IPS-15b (cell line): ENCODE measurements around the gene PEPD.
"Not testable (repeated sequence)": the region's sequence is repeated elsewhere in the genome, so short reads cannot be mapped to it uniquely, and the experiment has no call there.

ENCODE experiments used
- H3K27me3 ChIP-seq: one replicate; pipeline ENCODE4 v1.6.1; 2013; ENCODE audit warnings: low read length; ENCODE audit not compliant: control insufficient read depth, insufficient read depth
- H3K36me3 ChIP-seq: one replicate; pipeline ENCODE4 v1.6.1; 2013; ENCODE audit warnings: low read length; ENCODE audit not compliant: control insufficient read depth, insufficient read depth
- H3K4me1 ChIP-seq: one replicate; pipeline ENCODE4 v1.6.1; 2013; ENCODE audit warnings: mild to moderate bottlenecking, low read length; ENCODE audit not compliant: control insufficient read depth, insufficient read depth
- H3K4me3 ChIP-seq: one replicate; pipeline ENCODE4 v1.5.1; 2013; ENCODE audit warnings: low read depth, low read length
- H3K9ac ChIP-seq: one replicate; pipeline ENCODE4 v1.6.1; 2013; ENCODE audit warnings: low read depth, mild to moderate bottlenecking, low read length
- H3K9me3 ChIP-seq: one replicate; pipeline ENCODE4 v1.6.1; 2013; ENCODE audit warnings: mild to moderate bottlenecking, low read length; ENCODE audit not compliant: control insufficient read depth, insufficient read depth

PEPD gene

GRCh38 chr19:33479570-33479969 is 42.0 kb downstream of the PEPD start:
- not testable (repeated sequence) for H3K9ac ChIP-seq, H3K36me3 ChIP-seq, H3K9me3 ChIP-seq, H3K4me3 ChIP-seq, H3K4me1 ChIP-seq, H3K27me3 ChIP-seq

DNA sequence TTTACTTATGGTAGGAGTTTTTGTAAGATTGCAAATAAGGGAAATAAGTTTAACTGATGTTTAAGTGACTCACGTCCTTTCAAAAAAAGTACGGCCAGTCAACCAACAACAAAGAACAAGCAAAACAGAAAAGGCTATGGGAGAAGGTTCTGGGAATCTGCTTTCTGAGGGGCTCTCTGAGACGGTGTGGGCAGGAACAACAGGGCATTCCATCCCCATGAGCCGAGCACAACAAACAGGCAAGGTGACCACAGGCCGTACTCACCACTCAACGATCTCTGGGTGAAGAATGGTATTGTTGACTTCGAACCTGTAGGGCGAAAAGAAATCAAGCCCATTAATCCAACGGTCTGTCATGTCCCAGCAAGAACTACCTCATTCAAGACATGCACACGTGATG is 43.8 kb downstream of the PEPD start:
- Histone ChIP-seq H3K27me3 (no peaks in the 10 kb centered on the region), H3K36me3 (peaks cover 13% of the 10 kb centered on the region), H3K9me3 (no peaks in the 10 kb centered on the region), H3K9ac (no peak overlapping the region), H3K4me3 (no peak overlapping the region), H3K4me1 (no peaks in the 10 kb centered on the region)

- H3K4me3 ChIP-seq: no peak overlapping the region
- no peaks in the 10 kb centered on the region for H3K4me1 ChIP-seq
- peaks cover 13% of the 10 kb centered on the region for H3K36me3 ChIP-seq
- H3K9ac ChIP-seq: no peak overlapping the region
- no peaks in the 10 kb centered on the region for H3K9me3 ChIP-seq
- no peaks in the 10 kb centered on the region for H3K27me3 ChIP-seq
Observed at GRCh38 chr19:33476151-33476707, 45.4 kb downstream of the PEPD start.

- H3K9ac ChIP-seq: no peak overlapping the region
- no peaks in the 10 kb centered on the region for H3K4me1 ChIP-seq
Observed at GRCh38 chr19:33473653-33474305, 47.8 kb downstream of the PEPD start.

DNA sequence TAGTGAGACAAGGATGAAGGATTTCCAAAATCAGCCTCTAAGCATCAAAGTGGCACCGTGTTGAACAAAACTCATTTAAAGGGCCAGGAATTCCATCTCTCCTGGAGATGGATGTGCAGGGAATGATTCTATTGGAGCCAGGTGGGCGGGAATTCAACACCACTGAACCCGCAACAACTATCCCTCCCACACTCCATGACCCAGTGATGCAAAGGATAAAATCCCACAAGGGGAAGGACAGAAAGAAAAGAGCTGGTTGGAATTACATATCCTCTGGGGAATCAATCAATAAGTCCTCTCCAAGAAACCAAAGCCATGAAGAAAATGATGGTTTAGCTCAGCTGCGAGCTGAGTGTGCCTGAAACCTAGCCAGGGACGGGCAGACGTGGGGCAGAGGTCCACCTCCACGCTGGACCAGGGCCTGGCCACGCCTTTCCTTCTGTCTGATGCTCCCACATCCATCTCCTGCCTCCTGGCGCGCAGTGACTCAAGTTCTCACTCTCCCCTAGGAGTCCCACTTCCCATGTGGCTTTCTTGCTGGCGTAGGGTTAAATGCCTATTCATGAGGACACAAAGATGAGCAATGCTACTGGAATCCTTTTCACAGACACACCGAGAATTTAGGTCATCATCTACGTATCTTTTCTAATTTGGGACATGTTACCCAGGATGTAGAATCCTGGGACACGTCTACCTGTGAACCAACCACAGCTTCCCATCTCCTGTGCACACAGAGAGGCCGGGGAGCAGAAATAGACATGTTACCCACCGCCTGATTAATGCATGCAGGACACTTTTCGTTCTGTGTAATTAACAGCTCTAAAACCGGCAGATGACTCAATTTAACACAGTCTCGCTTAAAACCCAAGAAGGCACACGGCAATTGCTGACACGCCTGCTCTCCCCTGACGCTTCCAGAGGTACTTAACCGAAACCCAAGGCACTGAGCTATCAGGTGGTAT is 48.6 kb downstream of the PEPD start:
- Histone ChIP-seq H3K4me1 (no peaks in the 10 kb centered on the region), H3K9me3 (no peaks in the 10 kb centered on the region), H3K4me3 (no peak overlapping the region), H3K9ac (no peak overlapping the region), H3K36me3 (peaks cover 12% of the 10 kb centered on the region), H3K27me3 (no peaks in the 10 kb centered on the region)

More at GRCh38 chr19:33473653-33474305, 47.8 kb downstream of the PEPD start:
- H3K4me3 ChIP-seq: no peak overlapping the region
- H3K27me3 ChIP-seq: no peaks in the 10 kb centered on the region
- peaks cover 13% of the 10 kb centered on the region for H3K36me3 ChIP-seq
- H3K9me3 ChIP-seq: no peaks in the 10 kb centered on the region

DNA sequence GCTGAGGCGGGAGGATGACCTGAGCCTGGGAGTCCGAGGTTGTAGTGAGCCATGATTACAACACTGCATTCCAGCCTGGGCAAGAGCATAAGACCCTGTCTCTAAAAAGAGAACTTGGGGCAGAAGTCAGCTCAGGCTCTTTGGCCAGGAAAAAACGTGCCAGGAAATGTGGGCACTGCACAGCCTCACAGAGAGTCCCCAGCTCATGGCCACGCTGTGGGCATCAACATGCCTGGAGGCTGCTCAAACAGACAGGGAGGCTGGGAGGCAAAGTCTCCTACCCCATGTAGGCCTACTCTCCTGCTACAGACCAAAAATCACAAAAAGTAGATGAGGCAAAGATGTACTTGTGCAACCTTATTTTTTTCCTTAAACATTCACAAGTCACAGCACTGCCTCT is 49.4 kb downstream of the PEPD start:
- H3K4me1 ChIP-seq: no peaks in the 10 kb centered on the region
- no peaks in the 10 kb centered on the region for H3K27me3 ChIP-seq
- no peaks in the 10 kb centered on the region for H3K9me3 ChIP-seq
- H3K36me3 ChIP-seq: peaks cover 8% of the 10 kb centered on the region
- H3K9ac ChIP-seq: no peak overlapping the region
- no peak overlapping the region for H3K4me3 ChIP-seq

DNA sequence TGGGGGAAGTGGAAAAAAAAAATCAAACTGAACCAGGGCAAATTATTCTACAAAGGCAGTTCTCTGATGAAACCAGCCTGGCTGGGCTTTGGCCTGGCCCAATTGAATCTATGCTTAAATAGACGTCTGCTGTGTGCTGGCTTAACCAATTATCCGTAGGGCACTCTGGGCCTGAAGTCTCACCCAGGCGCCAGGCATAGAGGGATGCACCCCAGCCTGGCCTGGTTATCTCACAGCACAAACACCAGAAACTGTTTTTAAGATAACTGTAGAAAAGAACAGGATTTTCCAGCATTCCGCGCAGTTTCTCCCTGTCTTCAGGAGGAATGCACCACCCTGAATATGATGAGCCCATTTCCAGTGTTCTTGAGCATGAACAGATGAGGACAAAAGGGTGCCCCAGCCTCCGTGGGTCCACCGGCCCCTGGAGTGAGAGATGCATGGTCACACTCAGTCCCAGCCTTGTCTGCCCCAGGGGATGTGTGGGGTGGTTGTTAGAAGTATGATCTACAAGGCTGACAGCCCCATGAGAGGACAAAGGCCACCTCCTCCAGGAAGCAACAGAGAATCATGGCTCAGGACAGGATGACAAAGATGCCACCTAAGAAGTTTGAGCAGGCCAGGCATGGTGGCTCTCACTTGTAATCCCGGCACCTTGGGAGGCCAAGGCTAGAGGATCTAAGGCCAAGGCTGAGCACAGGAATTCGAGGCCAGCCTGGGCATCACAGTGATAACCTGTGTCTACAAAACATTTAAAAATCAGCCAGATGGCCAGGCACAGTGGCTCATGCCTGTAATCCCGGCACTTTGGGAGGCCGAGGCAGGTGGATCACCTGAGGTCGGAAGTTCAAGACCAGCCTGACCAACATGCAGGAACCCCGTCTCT is 50.2 kb downstream of the PEPD start:
- Histone ChIP-seq H3K36me3 (peaks cover 7% of the 10 kb centered on the region), H3K27me3 (no peaks in the 10 kb centered on the region), H3K9me3 (no peaks in the 10 kb centered on the region), H3K4me1 (no peaks in the 10 kb centered on the region), H3K4me3 (no peak overlapping the region), H3K9ac (no peak overlapping the region)

DNA sequence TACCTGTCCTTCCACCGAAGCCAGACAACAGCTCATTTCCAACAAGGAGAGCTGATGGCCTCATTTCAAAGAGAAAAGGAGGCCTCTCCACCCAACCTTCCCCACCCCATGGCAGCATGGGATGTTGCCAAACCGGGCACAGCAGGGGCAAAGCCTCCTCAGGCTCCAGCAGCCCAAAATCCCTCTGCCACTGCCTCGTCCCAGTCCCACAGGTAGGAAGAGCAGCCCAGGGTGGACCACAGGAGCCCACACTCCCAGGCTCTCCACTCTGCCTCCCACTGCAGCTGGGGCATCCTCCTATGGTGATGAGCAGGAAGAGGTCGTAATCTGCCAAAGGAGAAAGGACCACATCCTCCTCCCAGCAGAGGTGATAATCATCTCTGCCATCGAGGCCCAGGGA is 50.9 kb downstream of the PEPD start:
- H3K4me1 ChIP-seq: no peaks in the 10 kb centered on the region
- H3K27me3 ChIP-seq: no peaks in the 10 kb centered on the region
- no peak overlapping the region for H3K4me3 ChIP-seq
- H3K9me3 ChIP-seq: no peaks in the 10 kb centered on the region
- no peak overlapping the region for H3K9ac ChIP-seq
- peaks cover 4% of the 10 kb centered on the region for H3K36me3 ChIP-seq

DNA sequence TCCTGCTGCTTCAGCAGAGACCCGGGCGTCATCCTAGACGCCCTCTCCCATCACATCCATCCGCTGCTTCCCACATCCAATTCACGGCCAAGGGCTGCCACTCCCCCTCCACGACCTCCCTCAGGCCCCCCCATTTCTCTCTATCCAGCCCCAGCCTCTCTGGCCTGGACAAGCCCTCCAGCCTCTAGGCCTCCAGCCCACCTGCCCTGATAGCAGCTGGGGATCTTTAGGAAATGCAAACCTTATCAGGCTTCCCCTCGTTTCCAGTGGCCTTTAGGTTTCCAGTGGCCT is 51.6 kb downstream of the PEPD start:
- H3K36me3 ChIP-seq: peaks cover 4% of the 10 kb centered on the region
- no peaks in the 10 kb centered on the region for H3K27me3 ChIP-seq
- no peak overlapping the region for H3K4me3 ChIP-seq
- no peak overlapping the region for H3K9ac ChIP-seq
- H3K9me3 ChIP-seq: no peaks in the 10 kb centered on the region
- H3K4me1 ChIP-seq: no peaks in the 10 kb centered on the region

DNA sequence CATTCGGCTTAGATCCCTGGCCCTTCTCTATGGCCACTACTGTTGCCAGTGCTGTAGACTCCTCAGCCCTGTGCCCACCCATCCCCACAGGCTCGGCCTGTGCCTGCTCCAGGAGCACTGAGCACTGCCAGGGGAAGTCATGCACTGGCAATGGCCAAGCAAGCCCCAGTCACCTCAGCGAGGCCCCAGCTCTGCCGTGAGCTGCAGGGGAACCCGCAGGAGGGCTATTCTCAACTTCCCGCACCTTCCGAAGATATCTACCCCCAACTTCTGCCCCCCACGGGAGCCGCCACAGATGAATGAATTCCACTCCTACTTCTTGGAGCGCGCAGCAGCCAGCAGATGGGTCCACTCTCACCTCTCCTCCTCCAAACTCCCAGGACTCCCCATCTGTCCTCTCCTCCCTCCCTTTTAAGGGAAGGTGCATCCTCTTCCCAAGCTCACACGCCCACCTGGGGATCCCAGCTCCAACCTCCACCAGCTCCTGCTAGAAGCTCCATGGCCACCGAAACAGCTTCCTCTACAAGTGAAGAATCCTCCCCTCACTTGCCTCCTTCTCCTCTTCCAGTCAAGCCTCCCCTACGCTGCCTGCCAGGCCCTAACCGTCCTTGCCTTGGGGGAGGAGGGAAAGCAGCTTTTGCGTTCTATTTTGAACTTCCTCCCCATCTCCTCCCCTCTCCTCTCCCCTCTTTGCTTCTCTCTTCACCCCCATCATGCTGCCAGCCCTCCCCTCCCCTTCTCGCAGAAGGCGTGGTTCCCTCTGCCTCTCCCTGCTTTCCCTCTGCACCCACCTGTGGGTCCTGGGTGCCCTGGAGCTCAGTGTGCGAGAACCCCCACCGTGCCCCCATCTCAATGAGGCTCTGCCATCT is 52.2 kb downstream of the PEPD start:
- Histone ChIP-seq H3K9me3 (no peaks in the 10 kb centered on the region), H3K27me3 (no peaks in the 10 kb centered on the region), H3K9ac (no peak overlapping the region), H3K4me1 (no peaks in the 10 kb centered on the region), H3K4me3 (no peak overlapping the region), H3K36me3 (peaks cover 4% of the 10 kb centered on the region)
